Left ventricle myocardium inferior (tissue), 1 donor: ENCODE results near the gene TMEM232. TPM values are rescaled to one million over a fixed set of nuclear protein-coding genes. Genes with fewer than 3 reads are reported as not detected.

Experiments
- DNase-seq: peaks from one replicate; pipeline ENCODE4 v3.0.0-alpha.2; 2020
- H3K27ac ChIP-seq: fragments of 200-600 bp; replicated peaks from 2 replicates; pipeline ENCODE4 v1.8.0; 2021
- H3K27me3 ChIP-seq: fragments of 200-600 bp; 2 replicates; pipeline ENCODE4 v1.8.0; 2021; ENCODE audit warnings: low read depth
- H3K36me3 ChIP-seq: fragments of 200-600 bp; 2 replicates; pipeline ENCODE4 v1.8.0; 2021
- H3K4me1 ChIP-seq: fragments of 200-600 bp; 2 replicates; pipeline ENCODE4 v1.8.0; 2021
- H3K4me3 ChIP-seq: fragments of 200-600 bp; 2 replicates; pipeline ENCODE4 v1.8.0; 2021; ENCODE audit warnings: mild to moderate bottlenecking, moderate library complexity
- H3K9me3 ChIP-seq: fragments of 200-600 bp; replicated peaks from 2 replicates; pipeline ENCODE4 v1.8.0; 2021
- intact Hi-C: fragments of 100-400 bp; cut with micrococcal nuclease; formaldehyde crosslinking; loops from one replicate; pipeline ENCODE4 v1.11.0; 2022
- total RNA-seq: library from RNA; stranded (reverse); fragmentation: NEBNext Ultra II Directional; extraction: Animal tissue kit (Norgen Biotek cat#: 25700); gene quantifications from one replicate; pipeline ENCODE4 v1.2.1, GENCODE V29; 2021
- TF ChIP-seq, protein P1 (sequence below): fragments of 200-600 bp; IDR thresholded peaks from 2 replicates; pipeline ENCODE4 v1.8.0; 2021; ENCODE audit warnings: antibody characterized with exemption, mild to moderate bottlenecking, borderline replicate concordance
- donor health status: DM: no; HTN: yes; CAD: no; lungs with severe emphysema.

The TMEM232 gene
- total RNA-seq, 1 donor from 2014 or later: 3.6 TPM

DNA sequence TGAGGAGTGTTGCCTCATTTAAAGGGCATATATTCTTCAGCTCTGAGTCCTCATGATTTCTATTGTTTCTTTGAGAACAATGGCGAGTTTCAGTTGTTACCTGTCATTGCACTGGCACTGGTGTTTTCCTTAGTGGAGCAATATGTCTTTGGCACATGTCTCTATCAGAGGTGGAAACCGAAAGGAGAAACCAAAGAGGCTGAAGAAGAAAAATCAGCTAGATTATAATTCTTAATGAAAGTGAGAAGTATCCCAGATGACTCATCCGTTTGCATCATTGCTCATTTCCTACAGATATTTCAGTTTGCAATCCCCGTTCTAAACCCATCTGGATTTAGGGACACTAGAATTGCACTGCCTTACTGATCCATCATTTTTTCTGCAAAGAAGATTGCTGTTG lies 324.6 kb downstream of the TMEM232 start:
- DNase-seq: no peak
- Histone ChIP-seq H3K36me3 (no peaks in the 10 kb centered on the region), H3K4me3 (no peak overlapping the region)

DNA sequence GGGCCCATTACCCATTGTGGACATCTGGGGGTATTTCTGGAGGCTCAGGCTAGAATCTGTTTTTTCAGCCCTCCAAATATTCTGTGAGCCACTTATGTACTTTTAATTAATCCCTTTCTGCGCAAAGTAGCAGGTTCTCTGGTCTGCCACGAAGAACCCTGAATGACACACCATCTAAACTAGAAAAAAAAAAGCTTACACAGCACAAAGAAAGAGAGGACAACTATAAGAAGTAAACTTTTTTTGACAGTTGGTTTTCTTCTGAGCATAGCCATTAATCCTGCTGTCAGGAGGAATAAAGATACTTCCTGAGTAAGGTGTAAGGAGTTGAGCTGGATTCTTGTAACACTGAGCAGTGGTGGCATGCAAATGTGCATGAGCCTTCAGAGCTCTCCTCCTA lies 327.5 kb downstream of the TMEM232 start:
- no peaks in the 10 kb centered on the region for H3K9me3 ChIP-seq
- H3K27me3 ChIP-seq: no peaks in the 10 kb centered on the region
- TF ChIP-seq, protein P1, sequence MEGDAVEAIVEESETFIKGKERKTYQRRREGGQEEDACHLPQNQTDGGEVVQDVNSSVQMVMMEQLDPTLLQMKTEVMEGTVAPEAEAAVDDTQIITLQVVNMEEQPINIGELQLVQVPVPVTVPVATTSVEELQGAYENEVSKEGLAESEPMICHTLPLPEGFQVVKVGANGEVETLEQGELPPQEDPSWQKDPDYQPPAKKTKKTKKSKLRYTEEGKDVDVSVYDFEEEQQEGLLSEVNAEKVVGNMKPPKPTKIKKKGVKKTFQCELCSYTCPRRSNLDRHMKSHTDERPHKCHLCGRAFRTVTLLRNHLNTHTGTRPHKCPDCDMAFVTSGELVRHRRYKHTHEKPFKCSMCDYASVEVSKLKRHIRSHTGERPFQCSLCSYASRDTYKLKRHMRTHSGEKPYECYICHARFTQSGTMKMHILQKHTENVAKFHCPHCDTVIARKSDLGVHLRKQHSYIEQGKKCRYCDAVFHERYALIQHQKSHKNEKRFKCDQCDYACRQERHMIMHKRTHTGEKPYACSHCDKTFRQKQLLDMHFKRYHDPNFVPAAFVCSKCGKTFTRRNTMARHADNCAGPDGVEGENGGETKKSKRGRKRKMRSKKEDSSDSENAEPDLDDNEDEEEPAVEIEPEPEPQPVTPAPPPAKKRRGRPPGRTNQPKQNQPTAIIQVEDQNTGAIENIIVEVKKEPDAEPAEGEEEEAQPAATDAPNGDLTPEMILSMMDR: no peak
- H3K27ac ChIP-seq: no peak overlapping the region
- DNase-seq: no peak
- intact Hi-C loops: no loop called here
- H3K36me3 ChIP-seq: no peaks in the 10 kb centered on the region
- H3K4me3 ChIP-seq: no peak overlapping the region
- H3K4me1 ChIP-seq: no peaks in the 10 kb centered on the region

More for the DNA sequence above, 324.6 kb downstream of the TMEM232 start:
- H3K4me1 ChIP-seq: no peaks in the 10 kb centered on the region
- TF ChIP-seq, protein P1: no peak
- no peak overlapping the region for H3K27ac ChIP-seq
- intact Hi-C loops: no loop called here
- no peaks in the 10 kb centered on the region for H3K9me3 ChIP-seq
- H3K27me3 ChIP-seq: no peaks in the 10 kb centered on the region

- Histone ChIP-seq H3K4me3 (no peak overlapping the region), H3K36me3 (no peaks in the 10 kb centered on the region), H3K4me1 (no peaks in the 10 kb centered on the region), H3K27me3 (no peaks in the 10 kb centered on the region), H3K27ac (no peak overlapping the region), H3K9me3 (no peaks in the 10 kb centered on the region)
- intact Hi-C loops: no loop called here
- no peak for DNase-seq
- TF ChIP-seq, protein P1: no peak
Observed at GRCh38 chr5:110397281-110397680, 329.2 kb downstream of the TMEM232 start.

- Histone ChIP-seq H3K36me3 (no peaks in the 10 kb centered on the region), H3K4me1 (no peaks in the 10 kb centered on the region), H3K27me3 (no peaks in the 10 kb centered on the region), H3K9me3 (no peaks in the 10 kb centered on the region), H3K27ac (no peak overlapping the region), H3K4me3 (no peak overlapping the region)
- no peak for DNase-seq
- intact Hi-C loops: no loop called here
- TF ChIP-seq, protein P1: no peak
Observed at GRCh38 chr5:110386782-110387181, 339.7 kb downstream of the TMEM232 start.

- Histone ChIP-seq H3K27ac (no peak overlapping the region), H3K36me3 (no peaks in the 10 kb centered on the region), H3K27me3 (no peaks in the 10 kb centered on the region), H3K9me3 (no peaks in the 10 kb centered on the region), H3K4me1 (no peaks in the 10 kb centered on the region), H3K4me3 (no peak overlapping the region)
- TF ChIP-seq, protein P1: no peak
- intact Hi-C loops: no loop called here
- no peak for DNase-seq
Observed at GRCh38 chr5:110383231-110383630, 343.2 kb downstream of the TMEM232 start.

DNA sequence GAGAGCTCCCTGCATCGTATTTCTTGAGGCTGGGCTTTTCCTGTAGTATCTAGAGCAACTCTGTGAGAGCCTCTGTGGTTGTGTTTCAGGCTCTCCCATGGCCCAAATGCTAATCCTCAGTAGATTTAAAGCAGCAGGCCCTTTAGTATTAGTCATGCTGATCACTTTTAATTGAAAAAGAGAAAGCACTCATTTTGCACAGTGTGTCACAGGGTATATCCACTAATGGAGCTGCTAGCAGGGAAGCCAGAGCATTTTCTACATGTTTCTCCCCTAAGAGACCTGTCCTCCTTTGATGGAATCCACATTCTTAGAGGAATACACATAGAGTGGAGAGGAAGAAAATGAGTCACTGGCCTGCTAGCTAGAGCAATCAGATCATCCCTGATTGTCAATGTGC lies 348.5 kb downstream of the TMEM232 start:
- Histone ChIP-seq H3K4me3 (no peak overlapping the region), H3K9me3 (no peaks in the 10 kb centered on the region), H3K27ac (no peak overlapping the region), H3K36me3 (no peaks in the 10 kb centered on the region), H3K27me3 (no peaks in the 10 kb centered on the region), H3K4me1 (no peaks in the 10 kb centered on the region)
- DNase-seq: no peak
- intact Hi-C loops: no loop called here
- TF ChIP-seq, protein P1: no peak
